Prostate gland (tissue), 2 donors: ENCODE results near the gene TEC.

Source experiments
- POLR2A ChIP-seq: fragments of 450-650 bp; IDR thresholded peaks from one replicate; pipeline ENCODE4 v1.6.1; 2016; ENCODE audit warnings: antibody characterized with exemption, mild to moderate bottlenecking
- POLR2AphosphoS5 ChIP-seq: sonication (generic); formaldehyde crosslinking; IDR thresholded peaks from one replicate; pipeline ENCODE4 v1.6.1; 2017; ENCODE audit warnings: antibody characterized with exemption
- TF ChIP-seq, protein P1 (sequence below), 4 experiments: fragments of 200-600 bp in 2 of 4; fragments of 450-650 bp in 2 of 4; sonication (generic) in 2 of 4; IDR thresholded peaks; 1 replicate in 3 of 4; 2 replicates in 1 of 4; pipeline ENCODE4 v1.5.1; 2016 to 2019; ENCODE audit warnings: antibody characterized with exemption in 4 of 4, mild to moderate bottlenecking in 2 of 4, moderate library complexity in 2 of 4

DNA sequence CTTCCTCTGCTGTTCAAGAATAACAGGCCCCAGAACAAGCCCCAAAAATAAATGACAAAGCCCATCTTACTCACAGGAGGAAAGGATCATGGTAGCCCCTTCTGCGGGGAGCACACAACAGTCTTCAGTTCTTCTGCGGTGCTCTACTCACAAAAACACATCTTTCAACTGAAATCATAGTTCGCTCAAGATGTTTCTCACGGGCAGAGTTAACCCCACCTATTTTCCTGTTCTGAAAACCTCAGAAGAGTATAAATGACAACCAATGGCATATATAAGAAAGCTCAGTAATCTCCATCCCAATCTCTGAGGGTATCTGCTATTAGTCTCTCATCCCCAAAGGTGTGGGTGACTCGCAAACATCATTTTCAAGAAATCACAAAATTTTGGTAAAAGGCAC, 135.6 kb downstream of the TEC start, which contains the start of gene TXK:
- TF ChIP-seq, protein P1, sequence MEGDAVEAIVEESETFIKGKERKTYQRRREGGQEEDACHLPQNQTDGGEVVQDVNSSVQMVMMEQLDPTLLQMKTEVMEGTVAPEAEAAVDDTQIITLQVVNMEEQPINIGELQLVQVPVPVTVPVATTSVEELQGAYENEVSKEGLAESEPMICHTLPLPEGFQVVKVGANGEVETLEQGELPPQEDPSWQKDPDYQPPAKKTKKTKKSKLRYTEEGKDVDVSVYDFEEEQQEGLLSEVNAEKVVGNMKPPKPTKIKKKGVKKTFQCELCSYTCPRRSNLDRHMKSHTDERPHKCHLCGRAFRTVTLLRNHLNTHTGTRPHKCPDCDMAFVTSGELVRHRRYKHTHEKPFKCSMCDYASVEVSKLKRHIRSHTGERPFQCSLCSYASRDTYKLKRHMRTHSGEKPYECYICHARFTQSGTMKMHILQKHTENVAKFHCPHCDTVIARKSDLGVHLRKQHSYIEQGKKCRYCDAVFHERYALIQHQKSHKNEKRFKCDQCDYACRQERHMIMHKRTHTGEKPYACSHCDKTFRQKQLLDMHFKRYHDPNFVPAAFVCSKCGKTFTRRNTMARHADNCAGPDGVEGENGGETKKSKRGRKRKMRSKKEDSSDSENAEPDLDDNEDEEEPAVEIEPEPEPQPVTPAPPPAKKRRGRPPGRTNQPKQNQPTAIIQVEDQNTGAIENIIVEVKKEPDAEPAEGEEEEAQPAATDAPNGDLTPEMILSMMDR (IDR thresholded peaks at IDR 0.05): no peak
- TF ChIP-seq POLR2AphosphoS5 (no peak), POLR2A (no peak)
